Measurements from ENCODE around the gene NOL11. TPM values are rescaled to one million over a fixed set of nuclear protein-coding genes. Genes with fewer than 3 reads are reported as not detected.

Gene NOL11
- polyA plus RNA-seq, 1 of the 3 experiments (the other 2 are of a cell fraction), result 27.0 TPM

GRCh38 chr17:67717192-67717623 lies 528 bp upstream of the NOL11 start:
- peak overlapping the region; percentile 94 to 96 for H3K4me3 ChIP-seq (ENCODE audit: low read depth in 2 of 2, low read length in 1 of 2)
- H3K36me3 ChIP-seq (replicated peaks in 1 of 2; ENCODE audit: control insufficient read depth in 1 of 2, insufficient read depth in 2 of 2, low read length in 1 of 2), result peaks cover 22 to 29% of the 10 kb centered on the region in 2 experiments
- peak overlapping the region; percentile 96 for H3K9ac ChIP-seq
- peaks cover 6 to 7% of the 10 kb centered on the region in 2 experiments; a peak in 3 of 4 replicates for H3K4me1 ChIP-seq (ENCODE audit: control insufficient read depth in 1 of 2, insufficient read depth in 2 of 2, low read depth in 1 of 2, low read length in 1 of 2)
- H2AFZ ChIP-seq (ENCODE audit: low read depth), result peak overlapping the region; percentile 99
- peak overlapping the region; percentile 89 to 94 for H3K27ac ChIP-seq (ENCODE audit: low read depth in 2 of 2, low read length in 1 of 2)
- peak overlapping the region; percentile 89 for H3K4me2 ChIP-seq
- ChIA-PET POLR2A (interaction anchor here (0.5 to 1.6 kb wide), 6 partner anchors 9 to 340 kb away, joined by 3 to 6 read pairs (median 3); partner anchors contain the start of gene PITPNC1), CTCF (interaction anchor here (0.5 to 2.8 kb wide), 23 partner anchors 9 to 1044 kb away, joined by 3 to 30 read pairs (median 4); partner anchors contain the start of gene BPTF)
- H3K9me3 ChIP-seq, result no peaks in the 10 kb centered on the region
- no peak for DNase-seq
- peaks cover 25% of the 10 kb centered on the region for H3F3A ChIP-seq (replicated peaks; ENCODE audit: insufficient read depth)
- peaks cover 39% of the 10 kb centered on the region for H3K79me2 ChIP-seq (ENCODE audit: insufficient read depth)
- H4K20me1 ChIP-seq (ENCODE audit: insufficient read depth), result no peaks in the 10 kb centered on the region
- no peaks in the 10 kb centered on the region for H3K27me3 ChIP-seq (ENCODE audit: insufficient read depth)
- H3K9me2 ChIP-seq, result no peaks in the 10 kb centered on the region
- TF ChIP-seq ELF1 (IDR thresholded peaks at IDR 0.05) (no peak), PBX3 (IDR thresholded peaks at IDR 0.05) (no peak), NFIC (IDR thresholded peaks at IDR 0.05; ENCODE audit: borderline replicate concordance) (no peak), ZBTB33 (IDR thresholded peaks at IDR 0.05; ENCODE audit: borderline replicate concordance, low read depth) (no peak), EP300 (IDR thresholded peaks at IDR 0.05; ENCODE audit: borderline replicate concordance in 1 of 2, low read depth in 1 of 2, low read length in 1 of 2) (no peak; a peak in 1 of 4 replicates), RCOR1 (IDR thresholded peaks at IDR 0.05; ENCODE audit: low read length) (no peak), GATA2 (CRISPR knock-in tag; IDR thresholded peaks at IDR 0.05) (no peak), CTCF (IDR thresholded peaks at IDR 0.05) (no peak), MEF2A (IDR thresholded peaks at IDR 0.05; ENCODE audit: borderline replicate concordance, low read depth) (no peak), YY1 (IDR thresholded peaks at IDR 0.05; ENCODE audit: low read depth) (no peak), GABPA (IDR thresholded peaks at IDR 0.05; ENCODE audit: low read depth) (no peak), REST (IDR thresholded peaks at IDR 0.05; ENCODE audit: low read depth, low read length) (no peak), SMC3 (IDR thresholded peaks at IDR 0.05; ENCODE audit: low read depth, low read length) (no peak), TAF1 (IDR thresholded peaks at IDR 0.05; ENCODE audit: borderline replicate concordance, low read depth, low read length) (no peak), POLR2AphosphoS5 (IDR thresholded peaks at IDR 0.05; ENCODE audit: low read depth, low read length) (no peak), IRF3 (IDR thresholded peaks at IDR 0.05; ENCODE audit: low read depth, low read length) (no peak), JUND (IDR thresholded peaks at IDR 0.05) (no peak), FOXM1 (IDR thresholded peaks at IDR 0.05; ENCODE audit: low read depth) (no peak)
- WGBS (ENCODE audit: low lambda C conversion rate), result under 1% methylated on average over 5 of the region's 5 CpGs

Data from SK-N-SH (cell line).